Measurements from ENCODE around the gene NUCKS1.

- TF ChIP-seq, protein P1, sequence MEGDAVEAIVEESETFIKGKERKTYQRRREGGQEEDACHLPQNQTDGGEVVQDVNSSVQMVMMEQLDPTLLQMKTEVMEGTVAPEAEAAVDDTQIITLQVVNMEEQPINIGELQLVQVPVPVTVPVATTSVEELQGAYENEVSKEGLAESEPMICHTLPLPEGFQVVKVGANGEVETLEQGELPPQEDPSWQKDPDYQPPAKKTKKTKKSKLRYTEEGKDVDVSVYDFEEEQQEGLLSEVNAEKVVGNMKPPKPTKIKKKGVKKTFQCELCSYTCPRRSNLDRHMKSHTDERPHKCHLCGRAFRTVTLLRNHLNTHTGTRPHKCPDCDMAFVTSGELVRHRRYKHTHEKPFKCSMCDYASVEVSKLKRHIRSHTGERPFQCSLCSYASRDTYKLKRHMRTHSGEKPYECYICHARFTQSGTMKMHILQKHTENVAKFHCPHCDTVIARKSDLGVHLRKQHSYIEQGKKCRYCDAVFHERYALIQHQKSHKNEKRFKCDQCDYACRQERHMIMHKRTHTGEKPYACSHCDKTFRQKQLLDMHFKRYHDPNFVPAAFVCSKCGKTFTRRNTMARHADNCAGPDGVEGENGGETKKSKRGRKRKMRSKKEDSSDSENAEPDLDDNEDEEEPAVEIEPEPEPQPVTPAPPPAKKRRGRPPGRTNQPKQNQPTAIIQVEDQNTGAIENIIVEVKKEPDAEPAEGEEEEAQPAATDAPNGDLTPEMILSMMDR (conservative IDR thresholded peaks at IDR 0.05; ENCODE audit: low read depth, low read length): no peak
- TF ChIP-seq RFX5 (IDR thresholded peaks at IDR 0.05; ENCODE audit: low read depth, low read length) (no peak), POLR2A (IDR thresholded peaks at IDR 0.05; ENCODE audit: low read depth, low read length) (no peak), NFE2L2 (IDR thresholded peaks at IDR 0.05; ENCODE audit: low read depth, low read length) (no peak), BHLHE40 (IDR thresholded peaks at IDR 0.05; ENCODE audit: low read depth, low read length) (no peak), MAZ (IDR thresholded peaks at IDR 0.05; ENCODE audit: borderline replicate concordance, low read depth, low read length) (no peak), ELK1 (IDR thresholded peaks at IDR 0.05; ENCODE audit: borderline replicate concordance, low read depth, low read length) (no peak)
- TF ChIP-seq, protein P2, sequence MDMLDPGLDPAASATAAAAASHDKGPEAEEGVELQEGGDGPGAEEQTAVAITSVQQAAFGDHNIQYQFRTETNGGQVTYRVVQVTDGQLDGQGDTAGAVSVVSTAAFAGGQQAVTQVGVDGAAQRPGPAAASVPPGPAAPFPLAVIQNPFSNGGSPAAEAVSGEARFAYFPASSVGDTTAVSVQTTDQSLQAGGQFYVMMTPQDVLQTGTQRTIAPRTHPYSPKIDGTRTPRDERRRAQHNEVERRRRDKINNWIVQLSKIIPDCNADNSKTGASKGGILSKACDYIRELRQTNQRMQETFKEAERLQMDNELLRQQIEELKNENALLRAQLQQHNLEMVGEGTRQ (IDR thresholded peaks at IDR 0.05; ENCODE audit: low read depth, low read length): no peak
Observed at GRCh38 chr1:205690122-205690756, 59.7 kb downstream of the NUCKS1 start.

Data from IMR-90 (cell line).